CD4-positive, alpha-beta T cell treated with Interleukin-6 at 100 ng/mL for 8 hours (primary cell): ENCODE data around the gene ARFGEF2.
A peak's percentile ranks its signal among the peaks of the same experiment; 100 is the strongest.

Experiments used
- DNase-seq: peaks from one replicate; pipeline ENCODE4 v3.0.0-alpha.2; 2020; ENCODE audit warnings: mixed read lengths, low spot score

Gene ARFGEF2

GRCh38 chr20:48899881-48900280 lies 21.6 kb upstream of the ARFGEF2 start:
- DNase-seq: no peak

- DNase-seq: no peak
These were observed 20.2 kb upstream of the ARFGEF2 start for GRCh38 chr20:48901326-48901725.

- DNase-seq: no peak
These were observed 17.8 kb upstream of the ARFGEF2 start for GRCh38 chr20:48903705-48904104.

- DNase-seq: peak; percentile 63
These were observed 16.8 kb upstream of the ARFGEF2 start for GRCh38 chr20:48904566-48905296.

- no peak for DNase-seq
These were observed 16.2 kb upstream of the ARFGEF2 start for GRCh38 chr20:48905297-48905647.

- DNase-seq: no peak
These were observed 15.2 kb upstream of the ARFGEF2 start for GRCh38 chr20:48906221-48906877.

GRCh38 chr20:48908656-48909319 lies 12.7 kb upstream of the ARFGEF2 start:
- no peak for DNase-seq

GRCh38 chr20:48909910-48910309 lies 11.6 kb upstream of the ARFGEF2 start:
- no peak for DNase-seq

GRCh38 chr20:48910347-48910781 lies 11.1 kb upstream of the ARFGEF2 start:
- DNase-seq: peak; percentile 15

GRCh38 chr20:48912065-48912464 lies 9.4 kb upstream of the ARFGEF2 start:
- DNase-seq: no peak

GRCh38 chr20:48916699-48917098 lies 4.8 kb upstream of the ARFGEF2 start:
- no peak for DNase-seq

GRCh38 chr20:48919336-48919881 lies 2.1 kb upstream of the ARFGEF2 start:
- DNase-seq: no peak

GRCh38 chr20:48919882-48920526 lies 1.5 kb upstream of the ARFGEF2 start:
- no peak for DNase-seq

GRCh38 chr20:48920527-48921167 lies 864 bp upstream of the ARFGEF2 start:
- no peak for DNase-seq

GRCh38 chr20:48921883-48922820 lies 641 bp downstream of the ARFGEF2 start:
- no peak for DNase-seq

GRCh38 chr20:48923149-48923718 lies 1.7 kb downstream of the ARFGEF2 start:
- no peak for DNase-seq

GRCh38 chr20:48924756-48925109 lies 3.2 kb downstream of the ARFGEF2 start:
- DNase-seq: no peak

GRCh38 chr20:48926267-48926666 lies 4.8 kb downstream of the ARFGEF2 start:
- no peak for DNase-seq

GRCh38 chr20:48926821-48927220 lies 5.3 kb downstream of the ARFGEF2 start:
- DNase-seq: no peak
